Kidney glomerular epithelial cell (primary cell): Measurements from ENCODE around the gene NRK.
"Not testable (repeated sequence)": the region's sequence is repeated elsewhere in the genome, so short reads cannot be mapped to it uniquely, and the experiment has no call there.

Experiments used
- DNase-seq: peaks from one replicate; lab custom pipeline; 2025; lab: John Stamatoyannopoulos, UW

Gene NRK

GRCh38 chrX:105894721-105895120 is 72.4 kb downstream of the NRK start:
- DNase-seq: no peak

GRCh38 chrX:105909576-105909975 is 87.2 kb downstream of the NRK start:
- DNase-seq: no peak

GRCh38 chrX:105910563-105911105 is 88.3 kb downstream of the NRK start:
- no peak for DNase-seq

GRCh38 chrX:105945266-105945665 is 122.9 kb downstream of the NRK start:
- DNase-seq: no peak

GRCh38 chrX:105969487-105969886 is 147.1 kb downstream of the NRK start:
- no peak for DNase-seq

GRCh38 chrX:105972690-105973386 is 150.5 kb downstream of the NRK start:
- peak; percentile 1 for DNase-seq

- DNase-seq: no peak
Measured at GRCh38 chrX:105973387-105973739, 151.0 kb downstream of the NRK start.

- peak; percentile 0 for DNase-seq
Measured at GRCh38 chrX:105975382-105975781, 153.0 kb downstream of the NRK start.

- DNase-seq: no peak
Measured at GRCh38 chrX:105981772-105982485, 159.6 kb downstream of the NRK start.

GRCh38 chrX:105988487-105988886 is 166.1 kb downstream of the NRK start:
- DNase-seq: not testable (repeated sequence)

GRCh38 chrX:105999294-105999693 is 177.0 kb downstream of the NRK start:
- no peak for DNase-seq

GRCh38 chrX:106000203-106000602 is 177.9 kb downstream of the NRK start:
- DNase-seq: no peak

- DNase-seq: not testable (repeated sequence)
Measured at GRCh38 chrX:106000609-106001008, 178.3 kb downstream of the NRK start.

GRCh38 chrX:106005684-106006083 is 183.3 kb downstream of the NRK start:
- no peak for DNase-seq

- no peak for DNase-seq
Measured at GRCh38 chrX:106007815-106008214, 185.5 kb downstream of the NRK start.
